Suprapubic skin (tissue), 4 donors: Measurements from ENCODE around the gene SATB2. TPM values are rescaled to one million over a fixed set of nuclear protein-coding genes. Genes with fewer than 3 reads are reported as not detected.

Experiments used
- DNase-seq, 2 donors: peaks; one replicate each; pipeline ENCODE4 v3.0.0-alpha.2; 2019; ENCODE audit warnings: low spot score in 2 of 2
- H3K27ac ChIP-seq: fragments of 200-600 bp; sonication (generic); one replicate; pipeline ENCODE4 v1.5.1; 2019
- H3K27me3 ChIP-seq: fragments of 200-600 bp; sonication (generic); one replicate; pipeline ENCODE4 v1.5.1; 2019
- H3K36me3 ChIP-seq: fragments of 200-600 bp; sonication (generic); one replicate; pipeline ENCODE4 v1.5.1; 2019
- H3K4me1 ChIP-seq: fragments of 200-600 bp; sonication (generic); one replicate; pipeline ENCODE4 v1.5.1; 2019
- H3K4me3 ChIP-seq: fragments of 200-600 bp; sonication (generic); one replicate; pipeline ENCODE4 v1.5.1; 2019; ENCODE audit warnings: mild to moderate bottlenecking
- H3K9me3 ChIP-seq: fragments of 200-600 bp; sonication (generic); one replicate; pipeline ENCODE4 v1.5.1; 2019
- EP300 ChIP-seq: sonication (generic); formaldehyde crosslinking; IDR thresholded peaks from one replicate; pipeline ENCODE4 v1.6.1; 2017; ENCODE audit warnings: antibody characterized with exemption
- POLR2A ChIP-seq, 2 donors: fragments of 450-650 bp; IDR thresholded peaks; one replicate each; pipeline ENCODE4 v1.6.1; 2017; ENCODE audit warnings: antibody characterized with exemption in 2 of 2, mild to moderate bottlenecking in 2 of 2, moderate library complexity in 2 of 2
- POLR2AphosphoS5 ChIP-seq, 3 donors: sonication (generic); formaldehyde crosslinking; IDR thresholded peaks; one replicate each; pipeline ENCODE4 v1.6.1; 2017; ENCODE audit warnings: antibody characterized with exemption in 3 of 3
- WGBS: methylation state at CpG from one replicate; pipeline ENCODE4 v1.1.5; 2018; 5-methylcytosine and 5-hydroxymethylcytosine counted together
- total RNA-seq, 4 donors: library from RNA; depleted of rRNA; stranded (reverse); fragments of >200 nt; gene quantifications; one replicate each; pipeline ENCODE4 v1.1.0, GENCODE V29; 2016
- TF ChIP-seq, protein P1 (sequence below), 2 donors: fragments of 200-600 bp in 1 of 2; fragments of 450-650 bp in 1 of 2; sonication (generic) in 1 of 2; IDR thresholded peaks; one replicate each; pipeline ENCODE4 v1.5.1; 2016 to 2019; ENCODE audit warnings: antibody characterized with exemption in 2 of 2, mild to moderate bottlenecking in 1 of 2, moderate library complexity in 1 of 2

Gene SATB2
- total RNA-seq, 4 donors from 2014 or later, result 2.9 to 12.1 (median 3.9) TPM

DNA sequence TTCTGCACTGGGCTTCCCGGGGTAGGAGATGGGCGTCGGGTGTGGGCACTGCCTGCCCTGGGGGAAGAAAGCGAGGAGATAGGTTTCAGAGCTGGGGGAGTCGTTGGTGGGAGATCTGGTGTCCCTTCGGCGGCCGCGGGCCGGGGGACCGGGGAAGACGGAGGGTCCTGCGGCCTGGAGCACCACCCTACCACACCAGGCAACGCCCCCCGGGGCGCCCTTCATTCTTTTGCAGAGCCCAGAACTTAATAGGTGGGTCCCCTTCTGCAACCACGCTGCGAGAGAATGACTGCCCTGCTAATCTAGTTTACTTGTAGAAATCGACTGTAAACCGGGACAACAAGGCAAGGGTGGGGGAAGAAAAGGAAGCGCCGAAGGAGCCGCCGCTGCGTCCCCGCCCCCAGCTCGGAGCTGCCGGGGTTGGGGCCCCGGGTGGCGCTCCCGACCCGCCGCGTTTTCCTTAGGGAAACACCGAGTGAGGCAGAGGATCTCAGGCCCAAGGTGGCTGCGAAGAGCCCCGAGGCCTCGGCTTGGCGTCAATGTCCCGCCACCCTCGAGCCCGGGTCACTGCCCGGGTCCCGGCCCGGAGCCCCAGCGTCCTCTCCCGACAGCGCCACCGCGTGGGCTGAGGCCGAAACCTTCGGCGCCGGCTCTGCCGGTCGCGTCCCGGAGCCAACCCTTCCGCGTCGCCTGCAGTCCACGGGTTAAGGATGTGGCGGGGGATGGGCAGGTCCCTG, 5.4 kb upstream of the SATB2 start:
- Histone ChIP-seq H3K9me3 (no peaks in the 10 kb centered on the region), H3K27me3 (peaks cover 90% of the 10 kb centered on the region), H3K4me1 (peaks cover 53% of the 10 kb centered on the region), H3K4me3 (peak overlapping the region; percentile 54), H3K36me3 (no peaks in the 10 kb centered on the region), H3K27ac (no peak overlapping the region)
- DNase-seq, result peak; percentile 84 to 85
- no peak for TF ChIP-seq POLR2AphosphoS5 (IDR thresholded peaks at IDR 0.05)
- TF ChIP-seq EP300, result no peak
- no peak for TF ChIP-seq POLR2A (IDR thresholded peaks at IDR 0.05)
- TF ChIP-seq, protein P1, sequence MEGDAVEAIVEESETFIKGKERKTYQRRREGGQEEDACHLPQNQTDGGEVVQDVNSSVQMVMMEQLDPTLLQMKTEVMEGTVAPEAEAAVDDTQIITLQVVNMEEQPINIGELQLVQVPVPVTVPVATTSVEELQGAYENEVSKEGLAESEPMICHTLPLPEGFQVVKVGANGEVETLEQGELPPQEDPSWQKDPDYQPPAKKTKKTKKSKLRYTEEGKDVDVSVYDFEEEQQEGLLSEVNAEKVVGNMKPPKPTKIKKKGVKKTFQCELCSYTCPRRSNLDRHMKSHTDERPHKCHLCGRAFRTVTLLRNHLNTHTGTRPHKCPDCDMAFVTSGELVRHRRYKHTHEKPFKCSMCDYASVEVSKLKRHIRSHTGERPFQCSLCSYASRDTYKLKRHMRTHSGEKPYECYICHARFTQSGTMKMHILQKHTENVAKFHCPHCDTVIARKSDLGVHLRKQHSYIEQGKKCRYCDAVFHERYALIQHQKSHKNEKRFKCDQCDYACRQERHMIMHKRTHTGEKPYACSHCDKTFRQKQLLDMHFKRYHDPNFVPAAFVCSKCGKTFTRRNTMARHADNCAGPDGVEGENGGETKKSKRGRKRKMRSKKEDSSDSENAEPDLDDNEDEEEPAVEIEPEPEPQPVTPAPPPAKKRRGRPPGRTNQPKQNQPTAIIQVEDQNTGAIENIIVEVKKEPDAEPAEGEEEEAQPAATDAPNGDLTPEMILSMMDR (IDR thresholded peaks at IDR 0.05), result peak; percentile 67 to 93
- 5% methylated on average over 29 of the region's 63 CpGs for WGBS

DNA sequence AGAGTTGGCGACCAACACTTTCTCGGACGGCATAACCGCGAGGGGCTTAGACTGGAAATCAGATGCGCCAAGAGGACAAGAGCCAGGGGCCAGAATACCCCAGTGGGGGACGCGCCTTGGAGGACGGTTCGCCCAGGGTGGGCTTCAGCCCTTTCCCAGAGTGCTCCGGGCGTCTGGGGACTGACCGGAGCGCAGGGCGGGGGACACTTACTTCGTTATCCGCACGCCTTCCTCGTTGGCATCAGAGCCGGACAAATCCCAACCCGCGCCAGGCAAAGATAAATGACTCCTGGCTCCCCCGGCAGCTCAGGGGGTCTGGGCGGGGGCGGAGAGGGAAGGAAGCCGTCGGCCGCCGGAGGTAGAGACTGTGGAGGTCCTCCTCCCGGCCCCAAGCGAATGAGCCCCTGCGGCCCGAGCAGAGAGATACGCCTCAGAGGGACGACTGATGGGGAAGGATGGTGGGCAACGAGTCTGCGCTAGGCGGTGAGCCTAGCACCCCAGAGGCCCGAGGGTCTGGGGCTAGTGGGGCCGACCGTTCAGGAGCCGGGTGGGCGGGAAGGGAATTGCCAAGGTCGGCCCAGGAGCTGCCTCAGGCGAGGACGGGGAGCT, 4.7 kb upstream of the SATB2 start:
- WGBS, result 29% methylated on average over 43 of the region's 46 CpGs
- Histone ChIP-seq H3K27me3 (peaks cover 90% of the 10 kb centered on the region), H3K36me3 (no peaks in the 10 kb centered on the region), H3K27ac (no peak overlapping the region), H3K9me3 (no peaks in the 10 kb centered on the region), H3K4me3 (peak overlapping the region; percentile 54), H3K4me1 (peaks cover 60% of the 10 kb centered on the region)
- DNase-seq, result peak; percentile 61 to 79
- TF ChIP-seq POLR2A (IDR thresholded peaks at IDR 0.05) (no peak), EP300 (no peak), POLR2AphosphoS5 (IDR thresholded peaks at IDR 0.05) (no peak)
- TF ChIP-seq, protein P1 (IDR thresholded peaks at IDR 0.05), result no peak

DNA sequence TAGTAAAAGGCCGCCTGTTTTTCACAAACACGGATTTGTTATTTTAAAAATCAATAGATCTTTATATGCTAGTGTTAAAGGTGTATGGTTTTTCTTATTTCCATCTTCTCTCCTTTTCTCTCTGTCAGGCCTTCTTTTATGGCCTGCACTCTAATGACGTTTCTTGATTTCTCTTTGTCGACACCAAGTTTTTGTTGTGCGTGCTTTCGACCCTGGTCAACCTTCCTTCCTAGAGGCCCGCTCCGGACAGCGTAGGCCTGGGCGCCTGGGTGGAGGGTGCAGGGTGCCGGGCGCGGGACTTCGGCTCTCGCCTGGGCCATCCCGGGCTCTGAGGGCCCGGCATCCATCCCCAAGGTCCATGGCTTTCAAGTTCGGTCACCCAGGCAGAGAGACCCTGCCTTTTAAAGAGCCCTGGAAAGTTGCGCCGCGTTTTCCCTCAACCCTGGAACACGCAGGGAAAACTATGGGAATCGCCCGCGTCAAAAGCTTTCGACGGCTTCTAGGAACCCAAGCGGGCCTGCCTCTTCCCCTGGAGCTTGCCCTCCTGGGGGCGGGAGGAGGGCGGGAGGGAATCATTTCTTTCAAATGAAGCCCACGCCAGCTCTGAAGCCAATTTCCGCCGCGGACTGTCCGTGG, 4.1 kb upstream of the SATB2 start:
- peaks cover 66% of the 10 kb centered on the region for H3K4me1 ChIP-seq
- peaks cover 90% of the 10 kb centered on the region for H3K27me3 ChIP-seq
- H3K27ac ChIP-seq, result no peak overlapping the region
- DNase-seq, result no peak
- 50% methylated on average over 31 of the region's 35 CpGs for WGBS
- TF ChIP-seq POLR2A (IDR thresholded peaks at IDR 0.05), result no peak
- TF ChIP-seq, protein P1 (IDR thresholded peaks at IDR 0.05), result no peak
- no peak for TF ChIP-seq POLR2AphosphoS5 (IDR thresholded peaks at IDR 0.05)
- no peak for TF ChIP-seq EP300
- H3K9me3 ChIP-seq, result no peaks in the 10 kb centered on the region
- H3K36me3 ChIP-seq, result no peaks in the 10 kb centered on the region
- no peak overlapping the region for H3K4me3 ChIP-seq

DNA sequence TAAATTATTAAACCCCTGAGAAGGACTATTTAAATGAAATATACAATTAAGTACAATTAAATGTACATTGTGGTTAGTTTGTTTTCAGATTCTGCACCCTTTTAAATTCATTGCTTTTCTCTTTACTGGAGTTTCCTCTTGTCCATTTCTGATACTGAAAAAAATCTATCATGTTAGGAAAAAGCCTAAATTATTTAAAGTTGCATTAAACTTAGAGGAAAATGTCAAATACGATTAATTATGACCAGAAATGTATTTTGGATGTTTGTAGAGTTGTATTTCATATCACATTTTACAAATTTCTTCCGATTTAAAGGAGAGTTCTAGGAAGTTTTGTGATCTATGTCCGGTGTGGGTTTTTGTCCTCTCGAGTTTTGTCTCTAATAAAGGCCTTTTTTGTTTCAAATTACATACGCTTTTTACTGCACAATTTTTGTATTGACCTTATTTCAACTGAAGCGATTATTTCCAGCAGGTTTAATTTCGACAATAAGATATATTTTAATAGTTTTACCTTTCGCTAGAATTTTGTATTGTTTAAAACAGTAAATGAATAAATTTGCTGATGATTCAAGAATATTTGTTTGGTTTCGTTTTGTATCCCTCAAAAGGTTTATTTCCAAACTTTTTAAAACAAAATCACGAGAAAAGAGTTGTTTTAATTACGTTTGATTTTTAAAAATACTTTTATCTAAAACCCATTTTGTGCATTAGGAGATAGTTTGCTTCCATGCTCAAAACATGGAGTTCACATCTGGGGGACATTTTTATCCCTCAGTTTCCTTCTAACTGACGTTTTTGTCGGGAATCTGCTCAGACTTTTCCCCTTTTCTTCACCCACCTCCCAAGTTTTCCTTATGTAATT, 3.3 kb upstream of the SATB2 start:
- Histone ChIP-seq H3K4me1 (peaks cover 73% of the 10 kb centered on the region), H3K9me3 (no peaks in the 10 kb centered on the region), H3K36me3 (no peaks in the 10 kb centered on the region), H3K27ac (no peak overlapping the region), H3K4me3 (no peak overlapping the region), H3K27me3 (peaks cover 90% of the 10 kb centered on the region)
- WGBS, result 45% methylated on average over 13 of the region's 13 CpGs
- no peak for DNase-seq
- TF ChIP-seq, protein P1 (IDR thresholded peaks at IDR 0.05), result no peak
- TF ChIP-seq POLR2AphosphoS5 (IDR thresholded peaks at IDR 0.05), result no peak
